ENCODE results near the gene AKAP10. TPM values are rescaled to one million over a fixed set of nuclear protein-coding genes. Genes with fewer than 3 reads are reported as not detected.
A peak's percentile ranks its signal among the peaks of the same experiment; 100 is the strongest.

Gene AKAP10
- total RNA-seq, 1 experiment from 2014 or later: 34.1 TPM

DNA sequence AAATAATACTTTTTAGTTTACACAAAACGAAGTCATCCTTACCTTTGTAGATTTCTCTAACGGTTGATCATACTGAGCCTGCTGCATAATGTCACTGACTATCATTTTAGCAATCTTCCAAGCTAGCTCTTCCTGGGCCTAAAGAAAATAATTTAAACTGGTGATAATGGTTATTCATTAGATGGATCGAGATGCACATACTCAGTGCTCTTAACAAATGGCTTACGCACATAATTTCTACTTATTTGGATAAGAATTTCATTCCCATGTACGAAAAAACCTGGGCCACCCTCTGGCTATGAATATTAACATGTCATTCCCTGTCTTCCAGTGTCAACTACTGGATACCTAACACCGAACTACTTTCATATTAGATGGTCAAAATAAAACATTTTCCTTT, 68.5 kb downstream of the AKAP10 start:
- no peak for DNase-seq (ENCODE audit: unreplicated experiment)
- TF ChIP-seq, protein P1, sequence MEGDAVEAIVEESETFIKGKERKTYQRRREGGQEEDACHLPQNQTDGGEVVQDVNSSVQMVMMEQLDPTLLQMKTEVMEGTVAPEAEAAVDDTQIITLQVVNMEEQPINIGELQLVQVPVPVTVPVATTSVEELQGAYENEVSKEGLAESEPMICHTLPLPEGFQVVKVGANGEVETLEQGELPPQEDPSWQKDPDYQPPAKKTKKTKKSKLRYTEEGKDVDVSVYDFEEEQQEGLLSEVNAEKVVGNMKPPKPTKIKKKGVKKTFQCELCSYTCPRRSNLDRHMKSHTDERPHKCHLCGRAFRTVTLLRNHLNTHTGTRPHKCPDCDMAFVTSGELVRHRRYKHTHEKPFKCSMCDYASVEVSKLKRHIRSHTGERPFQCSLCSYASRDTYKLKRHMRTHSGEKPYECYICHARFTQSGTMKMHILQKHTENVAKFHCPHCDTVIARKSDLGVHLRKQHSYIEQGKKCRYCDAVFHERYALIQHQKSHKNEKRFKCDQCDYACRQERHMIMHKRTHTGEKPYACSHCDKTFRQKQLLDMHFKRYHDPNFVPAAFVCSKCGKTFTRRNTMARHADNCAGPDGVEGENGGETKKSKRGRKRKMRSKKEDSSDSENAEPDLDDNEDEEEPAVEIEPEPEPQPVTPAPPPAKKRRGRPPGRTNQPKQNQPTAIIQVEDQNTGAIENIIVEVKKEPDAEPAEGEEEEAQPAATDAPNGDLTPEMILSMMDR (IDR thresholded peaks at IDR 0.05; ENCODE audit: unreplicated experiment): no peak
- intact Hi-C loops (cut with micrococcal nuclease): no loop called here
- Mint-ChIP-seq H3K36me3 (ENCODE audit: insufficient read depth, unreplicated experiment) (peaks cover 88% of the 10 kb centered on the region), H3K27ac (ENCODE audit: low read depth, unreplicated experiment) (no peak overlapping the region), H3K4me3 (ENCODE audit: unreplicated experiment) (no peak overlapping the region), H3K27me3 (ENCODE audit: insufficient read depth, unreplicated experiment) (no peaks in the 10 kb centered on the region), H3K9me3 (ENCODE audit: unreplicated experiment) (no peaks in the 10 kb centered on the region), H3K4me1 (ENCODE audit: insufficient read depth, unreplicated experiment) (peaks cover 3% of the 10 kb centered on the region)
- no TSS peak for BruUV-seq (replicated peaks)
- CTCF ChIA-PET: interaction anchor here (0.6 kb wide), 1 partner anchor 19 kb away, joined by 4 read pairs; no protein-coding TSS in a partner anchor
- POLR2A ChIA-PET: interaction anchor here (1.4 kb wide), 1 partner anchor 16 kb away, joined by 3 read pairs; no protein-coding TSS in a partner anchor

DNA sequence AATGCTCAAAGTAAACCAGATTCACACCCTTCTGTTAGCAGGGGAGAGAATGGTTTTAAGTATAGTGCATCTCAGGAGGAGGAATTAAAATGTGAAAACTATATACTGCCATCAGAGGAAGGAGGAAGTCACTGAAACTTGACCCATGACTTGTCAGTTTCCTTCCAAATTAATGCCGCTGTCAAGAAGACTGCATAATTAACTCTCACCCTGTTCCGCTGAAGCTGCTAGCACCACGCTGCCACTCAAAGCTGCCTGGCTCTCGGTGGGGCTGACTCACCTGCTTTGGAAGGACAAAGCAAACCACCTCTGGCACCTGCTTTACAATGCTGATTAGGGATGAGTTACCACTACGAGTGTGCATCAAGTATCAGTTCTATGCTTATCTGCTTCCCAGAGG, 72.1 kb downstream of the AKAP10 start:
- Mint-ChIP-seq H3K27ac (ENCODE audit: low read depth, unreplicated experiment) (no peak overlapping the region), H3K27me3 (ENCODE audit: insufficient read depth, unreplicated experiment) (no peaks in the 10 kb centered on the region), H3K36me3 (ENCODE audit: insufficient read depth, unreplicated experiment) (peaks cover 93% of the 10 kb centered on the region), H3K9me3 (ENCODE audit: unreplicated experiment) (no peaks in the 10 kb centered on the region), H3K4me1 (ENCODE audit: insufficient read depth, unreplicated experiment) (peaks cover 19% of the 10 kb centered on the region), H3K4me3 (ENCODE audit: unreplicated experiment) (no peak overlapping the region)
- no peak for DNase-seq (ENCODE audit: unreplicated experiment)
- ChIA-PET POLR2A (no interaction called here), CTCF (no interaction called here)
- BruUV-seq (replicated peaks): no TSS peak
- intact Hi-C loops (cut with micrococcal nuclease): no loop called here
- TF ChIP-seq, protein P1 (IDR thresholded peaks at IDR 0.05; ENCODE audit: unreplicated experiment): no peak

DNA sequence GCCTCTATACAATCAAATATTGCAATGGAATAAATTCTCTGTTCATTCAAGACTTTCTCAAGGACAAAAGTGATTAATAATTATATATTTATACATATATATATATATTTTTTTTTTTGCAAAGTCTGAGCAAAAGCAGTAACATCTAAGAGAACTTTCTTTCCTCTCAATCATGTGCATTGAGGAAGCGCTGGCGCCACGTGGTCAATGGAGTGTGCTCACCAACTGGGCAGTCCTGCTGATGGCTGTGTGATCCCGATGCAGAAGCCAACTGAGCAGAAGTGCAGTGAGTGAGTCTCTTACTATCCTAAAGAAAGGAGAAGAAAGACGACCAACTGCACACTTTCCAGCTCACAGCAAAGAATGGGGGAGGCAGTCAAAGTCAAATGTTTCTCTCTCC, 72.7 kb downstream of the AKAP10 start:
- no peak overlapping the region for H3K27ac Mint-ChIP-seq (ENCODE audit: low read depth, unreplicated experiment)
- POLR2A ChIA-PET: no interaction called here
- CTCF ChIA-PET: no interaction called here

DNA sequence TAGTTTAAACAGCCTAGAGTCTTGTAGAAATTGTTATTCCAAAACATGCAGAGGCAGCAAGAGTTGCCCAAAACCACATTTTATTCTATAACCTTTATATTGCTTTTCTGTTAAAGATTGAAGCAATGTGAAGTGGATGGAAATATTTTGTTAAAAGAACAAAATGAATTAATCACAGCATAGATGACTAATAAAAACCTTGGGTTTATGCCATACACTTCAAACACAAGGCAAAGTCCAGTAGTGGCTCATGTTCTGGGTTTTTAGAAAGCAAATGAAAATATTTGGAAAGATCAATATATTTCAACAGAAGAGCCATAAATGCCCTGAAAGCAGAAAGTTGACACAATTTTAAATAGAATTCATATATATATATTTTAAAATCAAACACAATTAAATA, 73.2 kb downstream of the AKAP10 start:
- no TSS peak for BruUV-seq (replicated peaks)
- ChIA-PET CTCF (no interaction called here), POLR2A (no interaction called here)
- TF ChIP-seq, protein P1 (IDR thresholded peaks at IDR 0.05; ENCODE audit: unreplicated experiment): no peak
- DNase-seq (ENCODE audit: unreplicated experiment): peak; percentile 17
- peaks cover 21% of the 10 kb centered on the region for H3K4me1 Mint-ChIP-seq (ENCODE audit: insufficient read depth, unreplicated experiment)
- H3K27me3 Mint-ChIP-seq (ENCODE audit: insufficient read depth, unreplicated experiment): no peaks in the 10 kb centered on the region
- peaks cover 87% of the 10 kb centered on the region for H3K36me3 Mint-ChIP-seq (ENCODE audit: insufficient read depth, unreplicated experiment)
- no peaks in the 10 kb centered on the region for H3K9me3 Mint-ChIP-seq (ENCODE audit: unreplicated experiment)
- no peak overlapping the region for H3K4me3 Mint-ChIP-seq (ENCODE audit: unreplicated experiment)
- peak overlapping the region; percentile 54 for H3K27ac Mint-ChIP-seq (ENCODE audit: low read depth, unreplicated experiment)
- intact Hi-C loops (cut with micrococcal nuclease): no loop called here

More for the DNA sequence above, 72.7 kb downstream of the AKAP10 start:
- Mint-ChIP-seq H3K9me3 (ENCODE audit: unreplicated experiment) (no peaks in the 10 kb centered on the region), H3K4me3 (ENCODE audit: unreplicated experiment) (no peak overlapping the region), H3K36me3 (ENCODE audit: insufficient read depth, unreplicated experiment) (peaks cover 92% of the 10 kb centered on the region), H3K4me1 (ENCODE audit: insufficient read depth, unreplicated experiment) (peaks cover 21% of the 10 kb centered on the region), H3K27me3 (ENCODE audit: insufficient read depth, unreplicated experiment) (no peaks in the 10 kb centered on the region)
- intact Hi-C loops (cut with micrococcal nuclease): no loop called here
- no peak for DNase-seq (ENCODE audit: unreplicated experiment)
- BruUV-seq (replicated peaks): no TSS peak
- TF ChIP-seq, protein P1 (IDR thresholded peaks at IDR 0.05; ENCODE audit: unreplicated experiment): no peak
